Astrocyte (in vitro differentiated cells and primary cell): ENCODE measurements around the gene FHIT. TPM values are rescaled to one million over a fixed set of nuclear protein-coding genes. Genes with fewer than 3 reads are reported as not detected.

Experiments
- DNase-seq: peaks from one replicate; pipeline ENCODE4 v3.0.0-alpha.2; 2010; ENCODE audit warnings: low read depth
- FAIRE-seq: peaks from 2 replicates; lab custom pipeline; 2011; peaks lifted over from hg19 to GRCh38; lab: Jason Lieb, UNC
- H2AFZ ChIP-seq: 2 replicates; pipeline ENCODE4 v1.6.0; 2012; ENCODE audit warnings: low read depth, low read length, inconsistent platforms
- H3K27ac ChIP-seq: 2 replicates; pipeline ENCODE4 v1.5.1; 2011; ENCODE audit warnings: low read depth, low read length, inconsistent platforms
- H3K27me3 ChIP-seq: 2 replicates; pipeline ENCODE4 v1.6.0; 2011; ENCODE audit warnings: low read length, inconsistent platforms; ENCODE audit not compliant: insufficient read depth
- H3K36me3 ChIP-seq: 2 replicates; pipeline ENCODE4 v1.5.1; 2011; ENCODE audit warnings: low read length, inconsistent platforms; ENCODE audit not compliant: insufficient read depth
- H3K4me1 ChIP-seq: 2 replicates; pipeline ENCODE4 v1.5.1; 2011; ENCODE audit warnings: low read length, inconsistent platforms; ENCODE audit not compliant: insufficient read depth
- H3K4me2 ChIP-seq: 2 replicates; pipeline ENCODE4 v1.6.0; 2012; ENCODE audit warnings: low read length, inconsistent platforms
- H3K4me3 ChIP-seq: 2 replicates; pipeline ENCODE4 v1.5.1; 2011; ENCODE audit warnings: low read depth, mild to moderate bottlenecking, low read length, inconsistent platforms; ENCODE audit not compliant: insufficient read depth
- H3K79me2 ChIP-seq: 2 replicates; pipeline ENCODE4 v1.6.0; 2012; ENCODE audit warnings: mild to moderate bottlenecking, low read length, inconsistent platforms; ENCODE audit not compliant: insufficient read depth
- H3K9ac ChIP-seq: 2 replicates; pipeline ENCODE4 v1.6.0; 2012; ENCODE audit warnings: mild to moderate bottlenecking, low read length, inconsistent platforms
- H3K9me3 ChIP-seq: 2 replicates; pipeline ENCODE4 v1.5.1; 2012; ENCODE audit warnings: low read depth, mild to moderate bottlenecking, low read length, inconsistent platforms; ENCODE audit not compliant: insufficient read depth
- H4K20me1 ChIP-seq: 2 replicates; pipeline ENCODE4 v1.6.0; 2012; ENCODE audit warnings: low read length, inconsistent platforms; ENCODE audit not compliant: insufficient read depth
- H3K27ac Mint-ChIP-seq: one replicate; pipeline ENCODE4 v1.8.0; 2021; ENCODE audit warnings: mild to moderate bottlenecking, mixed read lengths; ENCODE audit not compliant: unreplicated experiment
- H3K27me3 Mint-ChIP-seq: one replicate; pipeline ENCODE4 v1.8.0; 2021; ENCODE audit warnings: low read depth, mixed read lengths; ENCODE audit not compliant: unreplicated experiment
- H3K36me3 Mint-ChIP-seq: one replicate; pipeline ENCODE4 v1.8.0; 2021; ENCODE audit warnings: low read depth, mixed read lengths; ENCODE audit not compliant: unreplicated experiment
- H3K4me1 Mint-ChIP-seq: one replicate; pipeline ENCODE4 v1.8.0; 2021; ENCODE audit warnings: low read depth, mixed read lengths; ENCODE audit not compliant: unreplicated experiment
- H3K4me3 Mint-ChIP-seq: one replicate; pipeline ENCODE4 v1.8.0; 2021; ENCODE audit warnings: mild to moderate bottlenecking, moderate library complexity, mixed read lengths; ENCODE audit not compliant: unreplicated experiment
- H3K9me3 Mint-ChIP-seq: one replicate; pipeline ENCODE4 v1.8.0; 2021; ENCODE audit warnings: mild to moderate bottlenecking, mixed read lengths; ENCODE audit not compliant: unreplicated experiment
- EZH2 ChIP-seq: IDR thresholded peaks from 2 replicates; pipeline ENCODE4 v1.6.1; 2012; ENCODE audit warnings: mild to moderate bottlenecking, low read length, inconsistent platforms; ENCODE audit not compliant: insufficient read depth
- total RNA-seq: library from RNA; stranded (reverse); gene quantifications from 2 replicates; pipeline ENCODE4 v1.2.1, GENCODE V29; 2021
- TF ChIP-seq, protein P1 (sequence below): IDR thresholded peaks from 2 replicates; pipeline ENCODE4 v1.5.1; 2011; ENCODE audit warnings: low read depth, mild to moderate bottlenecking, inconsistent platforms, low read length, moderate library complexity; ENCODE audit not compliant: insufficient read depth

FHIT gene
- total RNA-seq, 1 donor from 2014 or later: 6.7 TPM

DNA sequence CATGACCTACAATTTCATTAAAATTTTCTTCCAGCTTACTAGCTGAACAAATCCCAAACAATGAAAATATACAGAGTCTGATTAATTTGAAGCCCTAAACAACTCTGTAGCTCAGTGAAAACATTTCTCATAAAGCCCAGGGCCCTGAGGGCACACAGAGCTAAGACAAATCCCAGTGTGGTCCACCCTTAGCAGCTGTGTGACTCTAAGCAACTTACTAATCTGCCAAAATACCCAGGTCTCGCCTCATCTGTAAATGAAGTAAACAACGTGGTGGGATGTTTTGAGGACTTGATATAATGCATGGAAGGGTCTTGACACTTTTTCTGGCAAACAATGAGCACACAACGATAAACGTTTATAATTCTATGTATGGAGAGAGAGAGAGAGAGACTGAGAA, 158.4 kb downstream of the FHIT start:
- Histone ChIP-seq H3K9me3 (no peaks in the 10 kb centered on the region), H3K27ac (no peak overlapping the region), H3K4me2 (no peak overlapping the region), H3K79me2 (no peaks in the 10 kb centered on the region), H3K36me3 (no peaks in the 10 kb centered on the region), H4K20me1 (no peaks in the 10 kb centered on the region), H3K9ac (no peak overlapping the region), H3K4me1 (no peaks in the 10 kb centered on the region), H2AFZ (no peak overlapping the region), H3K4me3 (no peak overlapping the region), H3K27me3 (no peaks in the 10 kb centered on the region)
- FAIRE-seq (no peak), DNase-seq (no peak)
- Mint-ChIP-seq H3K27me3 (no peaks in the 10 kb centered on the region), H3K36me3 (no peaks in the 10 kb centered on the region), H3K4me3 (no peak overlapping the region), H3K27ac (no peak overlapping the region), H3K9me3 (no peaks in the 10 kb centered on the region), H3K4me1 (peaks cover 2% of the 10 kb centered on the region)
- TF ChIP-seq, protein P1, sequence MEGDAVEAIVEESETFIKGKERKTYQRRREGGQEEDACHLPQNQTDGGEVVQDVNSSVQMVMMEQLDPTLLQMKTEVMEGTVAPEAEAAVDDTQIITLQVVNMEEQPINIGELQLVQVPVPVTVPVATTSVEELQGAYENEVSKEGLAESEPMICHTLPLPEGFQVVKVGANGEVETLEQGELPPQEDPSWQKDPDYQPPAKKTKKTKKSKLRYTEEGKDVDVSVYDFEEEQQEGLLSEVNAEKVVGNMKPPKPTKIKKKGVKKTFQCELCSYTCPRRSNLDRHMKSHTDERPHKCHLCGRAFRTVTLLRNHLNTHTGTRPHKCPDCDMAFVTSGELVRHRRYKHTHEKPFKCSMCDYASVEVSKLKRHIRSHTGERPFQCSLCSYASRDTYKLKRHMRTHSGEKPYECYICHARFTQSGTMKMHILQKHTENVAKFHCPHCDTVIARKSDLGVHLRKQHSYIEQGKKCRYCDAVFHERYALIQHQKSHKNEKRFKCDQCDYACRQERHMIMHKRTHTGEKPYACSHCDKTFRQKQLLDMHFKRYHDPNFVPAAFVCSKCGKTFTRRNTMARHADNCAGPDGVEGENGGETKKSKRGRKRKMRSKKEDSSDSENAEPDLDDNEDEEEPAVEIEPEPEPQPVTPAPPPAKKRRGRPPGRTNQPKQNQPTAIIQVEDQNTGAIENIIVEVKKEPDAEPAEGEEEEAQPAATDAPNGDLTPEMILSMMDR: no peak
- no peak for TF ChIP-seq EZH2

DNA sequence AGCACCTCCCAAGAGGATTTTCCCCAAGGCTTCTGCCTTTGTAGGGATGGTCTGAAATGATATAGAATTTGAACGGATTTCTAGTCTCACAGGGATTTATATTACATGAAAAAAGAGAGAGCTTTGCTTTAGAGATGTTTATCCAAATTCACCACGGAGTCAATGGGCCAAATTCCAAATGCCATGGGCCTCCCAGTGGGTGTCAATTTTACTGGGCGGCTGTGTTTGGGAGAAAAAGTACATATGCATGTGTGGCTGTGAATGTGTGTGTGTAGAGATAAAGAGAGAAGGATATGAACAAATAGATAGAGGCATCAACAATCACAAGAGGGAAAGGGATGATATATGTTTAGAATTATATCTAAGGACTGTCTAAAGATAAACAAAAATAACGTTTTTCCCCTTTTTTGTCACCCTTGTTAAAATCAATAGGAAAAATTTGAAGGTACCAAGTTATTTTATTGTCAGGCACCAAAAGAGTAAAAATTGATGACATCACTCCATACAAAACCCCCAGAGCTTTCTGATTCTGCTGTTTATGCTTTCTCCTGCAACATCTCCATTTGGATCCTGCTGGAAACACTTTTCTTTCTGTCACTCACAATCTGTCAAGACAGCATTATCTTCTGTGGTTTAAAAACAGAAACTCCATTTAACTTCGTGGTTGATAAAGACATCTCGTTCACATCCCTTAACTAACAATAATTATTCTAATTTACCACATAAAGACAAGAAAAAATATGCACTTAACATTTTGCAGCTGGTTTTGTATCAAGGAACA, 160.7 kb downstream of the FHIT start:
- Histone ChIP-seq H3K27me3 (no peaks in the 10 kb centered on the region), H3K9me3 (no peaks in the 10 kb centered on the region), H3K4me3 (no peak overlapping the region), H3K9ac (no peak overlapping the region), H3K4me2 (no peak overlapping the region), H3K36me3 (no peaks in the 10 kb centered on the region), H3K79me2 (no peaks in the 10 kb centered on the region), H3K27ac (no peak overlapping the region), H3K4me1 (no peaks in the 10 kb centered on the region), H4K20me1 (no peaks in the 10 kb centered on the region), H2AFZ (no peak overlapping the region)
- no peak overlapping the region for H3K27ac Mint-ChIP-seq
- FAIRE-seq (no peak), DNase-seq (no peak)
- H3K9me3 Mint-ChIP-seq: no peaks in the 10 kb centered on the region
- H3K4me1 Mint-ChIP-seq: peaks cover 2% of the 10 kb centered on the region
- peaks cover 2% of the 10 kb centered on the region for H3K27me3 Mint-ChIP-seq
- no peaks in the 10 kb centered on the region for H3K36me3 Mint-ChIP-seq
- H3K4me3 Mint-ChIP-seq: no peak overlapping the region
- TF ChIP-seq EZH2: no peak
- TF ChIP-seq, protein P1: no peak

DNA sequence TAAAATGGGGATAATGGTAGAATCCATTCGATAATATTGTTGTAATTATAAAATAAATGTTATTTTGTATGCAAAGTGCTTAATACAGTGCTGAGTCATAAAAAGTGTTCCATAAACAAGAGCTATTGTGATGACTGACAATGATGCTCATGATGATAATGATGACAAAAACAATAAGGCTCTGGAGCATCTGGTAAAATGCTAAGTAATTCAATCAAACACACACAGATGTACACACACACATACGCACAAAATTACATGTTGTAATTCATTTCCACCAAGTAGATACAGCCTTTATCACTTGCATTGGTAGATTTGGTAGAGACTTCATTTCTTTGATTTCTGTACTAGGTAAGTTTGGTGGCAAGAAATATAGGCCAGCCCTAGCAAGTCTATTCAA, 163.8 kb downstream of the FHIT start:
- no peaks in the 10 kb centered on the region for H3K36me3 Mint-ChIP-seq
- no peak overlapping the region for H3K4me3 Mint-ChIP-seq
- Histone ChIP-seq H3K4me3 (no peak overlapping the region), H3K27me3 (no peaks in the 10 kb centered on the region), H2AFZ (no peak overlapping the region), H4K20me1 (no peaks in the 10 kb centered on the region), H3K36me3 (no peaks in the 10 kb centered on the region), H3K79me2 (no peaks in the 10 kb centered on the region), H3K4me1 (no peaks in the 10 kb centered on the region), H3K27ac (no peak overlapping the region), H3K9ac (no peak overlapping the region), H3K9me3 (no peaks in the 10 kb centered on the region), H3K4me2 (no peak overlapping the region)
- no peak for FAIRE-seq
- peaks cover 2% of the 10 kb centered on the region for H3K27me3 Mint-ChIP-seq
- H3K27ac Mint-ChIP-seq: no peak overlapping the region
- no peak for DNase-seq
- TF ChIP-seq EZH2: no peak
- TF ChIP-seq, protein P1: no peak
- H3K4me1 Mint-ChIP-seq: peaks cover 2% of the 10 kb centered on the region
- no peaks in the 10 kb centered on the region for H3K9me3 Mint-ChIP-seq
